AG08396 (cell line): ENCODE results near the gene ANKRD44.

Source experiments
- DNase-seq: peaks from one replicate; pipeline ENCODE4 v3.0.0; 2012; ENCODE audit warnings: low spot score, mixed read lengths

Gene ANKRD44

GRCh38 chr2:197144183-197144582 lies 166.4 kb downstream of the ANKRD44 start:
- no peak for DNase-seq

GRCh38 chr2:197141702-197142473 lies 168.7 kb downstream of the ANKRD44 start:
- no peak for DNase-seq

- DNase-seq, result no peak
Observed at GRCh38 chr2:197140045-197140444, 170.5 kb downstream of the ANKRD44 start.

- DNase-seq, result no peak
Observed at GRCh38 chr2:197138506-197138905, 172.1 kb downstream of the ANKRD44 start.

GRCh38 chr2:197137826-197138477 lies 172.6 kb downstream of the ANKRD44 start:
- DNase-seq, result no peak

- DNase-seq, result peak; percentile 48
Observed at GRCh38 chr2:197137231-197137630, 173.3 kb downstream of the ANKRD44 start.

- DNase-seq, result no peak
Observed at GRCh38 chr2:197136452-197136851, 174.1 kb downstream of the ANKRD44 start.

- no peak for DNase-seq
Observed at GRCh38 chr2:197135806-197136205, 174.8 kb downstream of the ANKRD44 start.

- DNase-seq, result no peak
Observed at GRCh38 chr2:197134206-197134605, 176.4 kb downstream of the ANKRD44 start.

GRCh38 chr2:197131558-197131855 lies 179.1 kb downstream of the ANKRD44 start:
- DNase-seq, result no peak

- no peak for DNase-seq
Observed at GRCh38 chr2:197130318-197130717, 180.3 kb downstream of the ANKRD44 start.

GRCh38 chr2:197128897-197129296 lies 181.7 kb downstream of the ANKRD44 start:
- no peak for DNase-seq

- no peak for DNase-seq
Observed at GRCh38 chr2:197128126-197128525, 182.5 kb downstream of the ANKRD44 start.

- DNase-seq, result no peak
Observed at GRCh38 chr2:197126630-197127352, 183.8 kb downstream of the ANKRD44 start.

- peak; percentile 60 for DNase-seq
Observed at GRCh38 chr2:197124639-197125390, 185.8 kb downstream of the ANKRD44 start.

- no peak for DNase-seq
Observed at GRCh38 chr2:197122821-197123220, 187.8 kb downstream of the ANKRD44 start.

- DNase-seq, result no peak
Observed at GRCh38 chr2:197121756-197122385, 188.7 kb downstream of the ANKRD44 start.

GRCh38 chr2:197121255-197121654 lies 189.3 kb downstream of the ANKRD44 start:
- DNase-seq, result no peak

GRCh38 chr2:197116306-197116879 lies 194.2 kb downstream of the ANKRD44 start:
- no peak for DNase-seq

- no peak for DNase-seq
Observed at GRCh38 chr2:197115325-197115724, 195.3 kb downstream of the ANKRD44 start.

- DNase-seq, result peak; percentile 23
Observed at GRCh38 chr2:197113275-197113711, 197.3 kb downstream of the ANKRD44 start.
